Ovary (tissue), 3 donors: Measurements from ENCODE around the gene NID1.

Source experiments
- CTCF ChIP-seq, 3 donors: fragments of 450-650 bp in 2 of 3; fragments of 200-600 bp in 1 of 3; IDR thresholded peaks; one replicate each; pipeline versions ENCODE4 v1.5.1 to v1.8.0; 2016 to 2022; ENCODE audit warnings: antibody characterized with exemption in 3 of 3, mild to moderate bottlenecking in 1 of 3
- EP300 ChIP-seq: sonication (generic); formaldehyde crosslinking; IDR thresholded peaks from one replicate; pipeline ENCODE4 v1.6.1; 2017; ENCODE audit warnings: antibody characterized with exemption
- POLR2A ChIP-seq: fragments of 450-650 bp; IDR thresholded peaks from one replicate; pipeline ENCODE4 v1.6.1; 2017; ENCODE audit warnings: antibody characterized with exemption, mild to moderate bottlenecking, moderate library complexity
- donor health status: DM: no; HTN: no; CAD: no.

- TF ChIP-seq CTCF (IDR thresholded peaks at IDR 0.05) = no peak
- no peak for TF ChIP-seq POLR2A
- no peak for TF ChIP-seq EP300
Measured at GRCh38 chr1:235929216-235929615, 135.7 kb downstream of the NID1 start.
